HepG2 (cell line): ENCODE data around the gene PTEN. TPM values are rescaled to one million over a fixed set of nuclear protein-coding genes. Genes with fewer than 3 reads are reported as not detected.
A peak's percentile ranks its signal among the peaks of the same experiment; 100 is the strongest.

Source experiments
- ATRX ChIP-seq: sonication (generic); formaldehyde crosslinking; IDR thresholded peaks from 2 replicates; pipeline ENCODE4 v1.4.0; 2020; ENCODE audit warnings: missing genetic modification reagents, borderline replicate concordance
- HNF4A ChIP-seq: sonication (generic); formaldehyde crosslinking; IDR thresholded peaks from 2 replicates; pipeline ENCODE4 v1.4.0; 2020; ENCODE audit warnings: missing genetic modification reagents
- IRF9 ChIP-seq: sonication (generic); formaldehyde crosslinking; IDR thresholded peaks from 2 replicates; pipeline ENCODE4 v1.8.0; 2022; ENCODE audit warnings: missing genetic modification reagents, mild to moderate bottlenecking, borderline replicate concordance
- KAT8 ChIP-seq: IDR thresholded peaks from 2 replicates; pipeline ENCODE4 v1.6.1; 2016; ENCODE audit warnings: missing genetic modification reagents, missing compliant biosample characterization
- KDM4B ChIP-seq: sonication (generic); formaldehyde crosslinking; IDR thresholded peaks from 2 replicates; pipeline ENCODE4 v1.4.0; 2020; ENCODE audit warnings: missing genetic modification reagents
- KLF12 ChIP-seq: sonication (generic); formaldehyde crosslinking; IDR thresholded peaks from 2 replicates; pipeline ENCODE4 v1.4.0; 2020; ENCODE audit warnings: missing genetic modification reagents, borderline replicate concordance
- MYC ChIP-seq: sonication (generic); formaldehyde crosslinking; IDR thresholded peaks from 2 replicates; pipeline ENCODE4 v1.9.0; 2021; ENCODE audit warnings: missing genetic modification reagents, borderline replicate concordance
- NFKB2 ChIP-seq: sonication (generic); formaldehyde crosslinking; IDR thresholded peaks from 2 replicates; pipeline ENCODE4 v1.4.0; 2020; ENCODE audit warnings: missing genetic modification reagents, borderline replicate concordance
- PATZ1 ChIP-seq: sonication (generic); formaldehyde crosslinking; IDR thresholded peaks from 2 replicates; pipeline ENCODE4 v1.4.0; 2020; ENCODE audit warnings: missing genetic modification reagents
- PITX1 ChIP-seq: sonication (generic); formaldehyde crosslinking; IDR thresholded peaks from 2 replicates; pipeline ENCODE4 v1.5.1; 2020; ENCODE audit warnings: mild to moderate bottlenecking, missing genetic modification reagents
- PREB ChIP-seq: sonication (generic); formaldehyde crosslinking; IDR thresholded peaks from 2 replicates; pipeline ENCODE4 v1.4.0; 2020; ENCODE audit warnings: missing genetic modification reagents
- THRA ChIP-seq: sonication (generic); formaldehyde crosslinking; IDR thresholded peaks from 2 replicates; pipeline ENCODE4 v1.4.0; 2020; ENCODE audit warnings: missing genetic modification reagents, borderline replicate concordance
- ZNF34 ChIP-seq: sonication (generic); formaldehyde crosslinking; IDR thresholded peaks from 2 replicates; pipeline ENCODE4 v1.4.0; 2020; ENCODE audit warnings: mild to moderate bottlenecking, missing genetic modification reagents, borderline replicate concordance
- ZNF850 ChIP-seq: sonication (generic); formaldehyde crosslinking; conservative IDR thresholded peaks from 2 replicates; pipeline ENCODE4 v1.9.0; 2021; ENCODE audit warnings: mild to moderate bottlenecking, missing genetic modification reagents
- ZXDC ChIP-seq: sonication (generic); formaldehyde crosslinking; IDR thresholded peaks from 2 replicates; pipeline ENCODE4 v1.5.0; 2020; ENCODE audit warnings: mild to moderate bottlenecking, missing genetic modification reagents
- polyA plus RNA-seq, 8 experiments: library from polyadenylated mRNA; depleted of rRNA in 3 of 8; stranded (reverse) in 7 of 8; unstranded in 1 of 8; fragments of >200 nt; fragmentation: Illumina TruSeq in 4 of 8; extraction: Trizol in 4 of 8; gene quantifications; 2 replicates each; pipeline versions ENCODE4 v1.2.1 to v1.2.3, GENCODE V29; 2011 to 2016; ENCODE audit warnings: low read depth in 4 of 8, missing spikeins in 1 of 8, mixed read lengths in 1 of 8; ENCODE audit not compliant: insufficient read depth in 1 of 8
- total RNA-seq, 5 experiments: library from RNA; depleted of rRNA; stranded (reverse); fragments of >200 nt; fragmentation: Illumina TruSeq; extraction: Trizol; gene quantifications; 2 replicates each; pipeline ENCODE4 v1.2.3, GENCODE V29; 2016; ENCODE audit warnings: low read depth in 1 of 5
- TF ChIP-seq, protein P1 (sequence below): IDR thresholded peaks from 2 replicates; pipeline ENCODE4 v1.6.1; 2012; ENCODE audit warnings: low read depth, low read length, improper control_type of control experiment

Gene PTEN
- total and polyA plus RNA-seq, 2 of the 13 experiments (the other 11 are each of a cell fraction or from before 2014, with no cell fraction given) = 30.3 to 61.3 TPM

- TF ChIP-seq PATZ1 (CRISPR knock-in tag) (peak; percentile 87), MYC (CRISPR knock-in tag) (peak; percentile 87), ZXDC (CRISPR knock-in tag) (peak; percentile 73; the same call in 1 of the 2 replicates), KAT8 (CRISPR knock-in tag) (peak; percentile 87), HNF4A (peak; percentile 71), ZNF850 (no peak), KDM4B (CRISPR knock-in tag) (no peak; the same call in 1 of the 2 replicates), PREB (CRISPR knock-in tag) (0 out of 2 replicates have a peak, but pooled peaks have one; percentile 37), ATRX (CRISPR knock-in tag) (no peak), NFKB2 (peak; percentile 84; the same call in 1 of the 2 replicates), IRF9 (CRISPR knock-in tag) (peak; percentile 96), PITX1 (CRISPR knock-in tag) (peak; percentile 82), KLF12 (CRISPR knock-in tag) (peak; percentile 94), ZNF34 (0 out of 2 replicates have a peak, but pooled peaks have one; percentile 68), THRA (CRISPR knock-in tag) (peak; percentile 84)
- TF ChIP-seq, protein P1, sequence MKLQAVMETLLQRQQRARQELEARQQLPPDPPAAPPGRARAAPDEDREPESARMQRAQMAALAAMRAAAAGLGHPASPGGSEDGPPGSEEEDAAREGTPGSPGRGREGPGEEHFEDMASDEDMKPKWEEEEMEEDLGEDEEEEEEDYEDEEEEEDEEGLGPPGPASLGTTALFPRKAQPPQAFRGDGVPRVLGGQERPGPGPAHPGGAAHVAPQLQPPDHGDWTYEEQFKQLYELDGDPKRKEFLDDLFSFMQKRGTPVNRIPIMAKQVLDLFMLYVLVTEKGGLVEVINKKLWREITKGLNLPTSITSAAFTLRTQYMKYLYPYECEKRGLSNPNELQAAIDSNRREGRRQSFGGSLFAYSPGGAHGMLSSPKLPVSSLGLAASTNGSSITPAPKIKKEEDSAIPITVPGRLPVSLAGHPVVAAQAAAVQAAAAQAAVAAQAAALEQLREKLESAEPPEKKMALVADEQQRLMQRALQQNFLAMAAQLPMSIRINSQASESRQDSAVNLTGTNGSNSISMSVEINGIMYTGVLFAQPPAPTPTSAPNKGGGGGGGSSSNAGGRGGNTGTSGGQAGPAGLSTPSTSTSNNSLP = 0 out of 2 replicates have a peak, but pooled peaks have one; percentile 9
Measured at GRCh38 chr10:87861953-87862678, 1.3 kb upstream of the PTEN start (continued).
